Measurements from ENCODE around the gene MXD4. TPM values are rescaled to one million over a fixed set of nuclear protein-coding genes. Genes with fewer than 3 reads are reported as not detected.

MXD4 gene
- total RNA-seq, 3 donors from 2014 or later: 34.7 to 55.8 (median 37.9) TPM

DNA sequence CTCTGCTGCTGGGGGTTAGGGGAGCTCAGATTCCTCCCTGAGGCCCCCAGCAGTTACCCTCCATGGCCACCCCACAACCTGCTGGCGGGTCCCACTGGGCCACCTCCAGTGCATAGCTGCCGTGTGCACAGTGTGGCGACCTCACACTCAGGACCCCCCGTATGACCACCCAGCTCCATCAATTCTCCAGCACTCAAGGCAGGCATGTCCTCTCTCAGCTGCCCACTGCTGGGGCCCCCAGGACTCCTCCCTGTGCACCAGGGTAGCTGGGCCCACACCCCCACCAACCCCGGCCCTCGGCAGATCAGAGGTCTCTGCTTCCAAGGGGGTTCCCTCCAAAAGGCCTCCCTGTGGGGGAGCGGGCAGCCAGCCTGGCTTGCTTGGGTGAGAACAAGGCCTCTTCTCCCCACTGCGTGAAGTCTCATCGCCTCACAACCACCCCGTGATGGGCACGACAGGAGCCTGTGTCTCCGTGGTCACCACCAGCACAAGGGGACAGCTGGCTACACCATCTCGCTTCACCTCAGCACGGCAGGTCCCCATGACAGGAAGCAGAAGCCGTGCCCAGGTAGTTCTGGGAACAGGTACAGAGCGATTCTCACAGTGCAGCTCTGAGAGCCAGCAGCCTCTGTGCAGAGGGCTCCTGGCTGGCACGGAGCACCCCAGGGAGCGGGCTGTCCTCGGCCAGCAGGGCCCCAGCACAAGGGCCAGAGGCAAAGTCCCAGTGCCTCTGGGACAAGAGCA lies 15.4 kb downstream of the MXD4 start:
- Histone ChIP-seq H3K27ac (peak overlapping the region in 1 of 2 donors; percentile 77), H3K27me3 (no peaks in the 10 kb centered on the region), H3K4me3 (no peak overlapping the region), H3K4me1 (no peaks in the 10 kb centered on the region), H3K36me3 (no peaks in the 10 kb centered on the region), H3K9me3 (no peaks in the 10 kb centered on the region)
- DNase-seq (ENCODE audit: low spot score in 2 of 2): peak in 1 of 2 donors; percentile 15
- intact Hi-C loops (cut with DNase I; ENCODE audit: low total_unique reads): no loop called here
- TF ChIP-seq POLR2AphosphoS5 (IDR thresholded peaks at IDR 0.05): no peak
- TF ChIP-seq, protein P1, sequence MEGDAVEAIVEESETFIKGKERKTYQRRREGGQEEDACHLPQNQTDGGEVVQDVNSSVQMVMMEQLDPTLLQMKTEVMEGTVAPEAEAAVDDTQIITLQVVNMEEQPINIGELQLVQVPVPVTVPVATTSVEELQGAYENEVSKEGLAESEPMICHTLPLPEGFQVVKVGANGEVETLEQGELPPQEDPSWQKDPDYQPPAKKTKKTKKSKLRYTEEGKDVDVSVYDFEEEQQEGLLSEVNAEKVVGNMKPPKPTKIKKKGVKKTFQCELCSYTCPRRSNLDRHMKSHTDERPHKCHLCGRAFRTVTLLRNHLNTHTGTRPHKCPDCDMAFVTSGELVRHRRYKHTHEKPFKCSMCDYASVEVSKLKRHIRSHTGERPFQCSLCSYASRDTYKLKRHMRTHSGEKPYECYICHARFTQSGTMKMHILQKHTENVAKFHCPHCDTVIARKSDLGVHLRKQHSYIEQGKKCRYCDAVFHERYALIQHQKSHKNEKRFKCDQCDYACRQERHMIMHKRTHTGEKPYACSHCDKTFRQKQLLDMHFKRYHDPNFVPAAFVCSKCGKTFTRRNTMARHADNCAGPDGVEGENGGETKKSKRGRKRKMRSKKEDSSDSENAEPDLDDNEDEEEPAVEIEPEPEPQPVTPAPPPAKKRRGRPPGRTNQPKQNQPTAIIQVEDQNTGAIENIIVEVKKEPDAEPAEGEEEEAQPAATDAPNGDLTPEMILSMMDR (IDR thresholded peaks at IDR 0.05): no peak
- TF ChIP-seq POLR2A (IDR thresholded peaks at IDR 0.05): no peak

DNA sequence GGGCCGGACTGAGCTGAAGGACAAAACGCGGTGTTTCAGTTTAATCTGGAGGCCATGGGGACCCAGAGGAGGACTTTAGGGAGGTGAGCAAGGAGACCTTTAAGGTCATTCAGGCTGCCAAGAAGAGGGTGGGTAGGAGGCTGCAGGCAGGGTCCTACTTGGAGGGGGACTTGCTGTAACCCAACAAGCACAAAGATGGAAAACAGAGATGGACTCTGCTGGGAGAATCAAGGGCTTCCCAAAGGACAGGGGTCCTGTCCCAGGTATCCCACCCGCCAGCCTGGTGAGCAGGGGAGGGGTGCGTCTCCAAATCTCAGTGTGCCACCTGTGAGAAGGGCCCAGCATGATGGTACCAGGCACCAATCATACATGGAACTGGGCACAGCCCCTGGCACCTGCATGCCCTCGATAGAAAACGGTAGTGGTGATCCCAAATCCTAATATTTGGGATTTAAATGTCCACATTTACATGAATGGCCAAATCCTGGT lies 16.1 kb downstream of the MXD4 start:
- intact Hi-C loops (cut with DNase I; ENCODE audit: low total_unique reads): no loop called here
- no peak overlapping the region for H3K4me3 ChIP-seq
- H3K27me3 ChIP-seq: no peaks in the 10 kb centered on the region
- TF ChIP-seq POLR2AphosphoS5 (IDR thresholded peaks at IDR 0.05) (no peak), POLR2A (IDR thresholded peaks at IDR 0.05) (no peak)
- TF ChIP-seq, protein P1 (IDR thresholded peaks at IDR 0.05): no peak
- H3K9me3 ChIP-seq: no peaks in the 10 kb centered on the region
- peaks cover 0 to 4% of the 10 kb centered on the region in 2 donors for H3K4me1 ChIP-seq
- DNase-seq (ENCODE audit: low spot score in 2 of 2): no peak
- peak overlapping the region; percentile 40 to 77 for H3K27ac ChIP-seq
- no peaks in the 10 kb centered on the region for H3K36me3 ChIP-seq

DNA sequence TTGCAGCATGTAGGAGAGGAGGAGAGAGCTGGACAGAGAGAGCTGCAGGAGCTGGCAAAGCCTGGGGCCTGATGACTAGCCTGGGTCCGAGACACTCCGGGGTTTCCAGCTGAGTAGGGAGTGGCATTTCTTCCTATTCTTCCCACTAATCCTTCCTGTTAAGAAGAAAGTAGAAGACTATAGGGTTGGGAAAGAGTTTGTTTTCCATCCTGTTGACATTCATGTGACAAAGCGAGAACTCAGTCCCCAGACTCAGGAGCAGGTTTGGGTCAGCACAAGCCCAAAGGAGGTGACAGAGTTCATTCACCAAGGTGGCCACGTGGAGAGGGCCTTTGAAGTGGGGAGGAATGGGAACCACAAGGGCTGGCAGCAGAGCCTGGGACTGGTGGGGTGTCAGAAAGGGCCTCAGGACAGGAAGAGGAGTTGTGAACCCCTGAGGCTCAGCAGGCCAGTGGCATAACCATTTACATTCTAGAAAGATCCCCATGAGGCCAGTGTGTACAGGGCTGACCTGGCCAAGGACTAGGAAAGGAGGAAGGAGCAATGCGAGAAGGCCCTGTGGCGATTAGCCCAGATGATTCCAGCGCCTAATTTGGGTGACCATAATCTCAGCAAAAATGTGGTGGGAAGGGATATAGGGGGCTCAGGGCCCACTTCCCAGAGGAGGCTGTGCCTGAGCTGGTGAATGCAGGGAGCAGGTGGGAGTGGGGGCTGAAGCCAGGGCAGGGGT lies 16.7 kb downstream of the MXD4 start:
- Histone ChIP-seq H3K36me3 (no peaks in the 10 kb centered on the region), H3K9me3 (no peaks in the 10 kb centered on the region), H3K27ac (peak overlapping the region; percentile 40 to 77), H3K4me1 (peaks cover 0 to 10% of the 10 kb centered on the region in 2 donors), H3K4me3 (no peak overlapping the region), H3K27me3 (no peaks in the 10 kb centered on the region)
- intact Hi-C loops (cut with DNase I; ENCODE audit: low total_unique reads): no loop called here
- DNase-seq (ENCODE audit: low spot score in 2 of 2): peak in 1 of 2 donors; percentile 17
- no peak for TF ChIP-seq POLR2A (IDR thresholded peaks at IDR 0.05)
- TF ChIP-seq POLR2AphosphoS5 (IDR thresholded peaks at IDR 0.05): no peak
- TF ChIP-seq, protein P1 (IDR thresholded peaks at IDR 0.05): no peak

DNA sequence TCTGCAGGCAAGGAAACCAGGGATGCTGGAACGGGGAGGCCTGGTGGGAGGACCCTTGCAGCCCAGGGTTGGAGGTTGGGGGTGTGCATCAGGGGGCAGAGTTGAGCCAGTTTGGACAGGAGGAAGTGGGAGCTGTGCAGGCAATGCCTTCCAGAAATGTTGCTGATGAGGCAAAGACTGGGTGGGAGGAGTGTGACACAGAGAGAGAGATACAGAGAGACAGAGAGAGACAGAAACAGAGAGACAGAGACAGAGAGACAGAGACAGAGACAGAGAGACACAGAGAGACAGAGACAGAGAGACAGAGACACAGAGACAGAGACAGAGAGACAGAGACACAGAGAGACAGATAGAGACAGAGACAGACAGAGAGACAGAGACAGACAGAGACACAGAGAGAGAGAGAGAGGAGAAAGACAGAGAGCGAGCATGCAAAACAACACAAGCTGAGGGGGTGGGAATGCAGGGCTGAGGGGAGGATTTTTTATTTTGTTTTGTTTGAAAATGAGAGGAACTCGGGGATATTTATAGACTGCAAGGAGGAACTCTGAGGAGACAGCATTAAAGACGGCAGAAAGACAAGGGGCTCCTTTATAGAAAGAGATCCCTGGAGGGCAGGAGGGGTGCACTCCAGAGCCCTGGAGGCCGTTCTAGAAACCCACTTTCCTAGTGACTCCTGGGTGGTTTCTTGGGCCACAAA lies 18.1 kb downstream of the MXD4 start:
- peak in 1 of 2 donors; percentile 36 for DNase-seq (ENCODE audit: low spot score in 2 of 2)
- intact Hi-C loops (cut with DNase I; ENCODE audit: low total_unique reads): no loop called here
- no peak overlapping the region for H3K4me3 ChIP-seq

More for the DNA sequence above, 18.1 kb downstream of the MXD4 start:
- H3K9me3 ChIP-seq: no peaks in the 10 kb centered on the region
- TF ChIP-seq POLR2A (IDR thresholded peaks at IDR 0.05): no peak
- TF ChIP-seq, protein P1 (IDR thresholded peaks at IDR 0.05): no peak
- no peak for TF ChIP-seq POLR2AphosphoS5 (IDR thresholded peaks at IDR 0.05)
- no peaks in the 10 kb centered on the region for H3K27me3 ChIP-seq
- peaks cover 2% of the 10 kb centered on the region for H3K36me3 ChIP-seq
- peaks cover 0 to 16% of the 10 kb centered on the region in 2 donors for H3K4me1 ChIP-seq
- peak overlapping the region; percentile 29 to 54 for H3K27ac ChIP-seq
